NB4 (cell line): ENCODE data around the gene IL5.

ENCODE experiments used
- MYC ChIP-seq: IDR thresholded peaks from 2 replicates; pipeline ENCODE4 v1.6.1; 2011; ENCODE audit warnings: low read depth, low read length
- POLR2A ChIP-seq: IDR thresholded peaks from 2 replicates; pipeline ENCODE4 v1.6.1; 2011; ENCODE audit warnings: mild to moderate bottlenecking; ENCODE audit not compliant: insufficient read length; ENCODE audit errors: extremely low read depth
- TF ChIP-seq, protein P1 (sequence below): IDR thresholded peaks from one replicate; pipeline ENCODE4 v1.5.1; 2012; ENCODE audit warnings: low read depth, low read length

DNA sequence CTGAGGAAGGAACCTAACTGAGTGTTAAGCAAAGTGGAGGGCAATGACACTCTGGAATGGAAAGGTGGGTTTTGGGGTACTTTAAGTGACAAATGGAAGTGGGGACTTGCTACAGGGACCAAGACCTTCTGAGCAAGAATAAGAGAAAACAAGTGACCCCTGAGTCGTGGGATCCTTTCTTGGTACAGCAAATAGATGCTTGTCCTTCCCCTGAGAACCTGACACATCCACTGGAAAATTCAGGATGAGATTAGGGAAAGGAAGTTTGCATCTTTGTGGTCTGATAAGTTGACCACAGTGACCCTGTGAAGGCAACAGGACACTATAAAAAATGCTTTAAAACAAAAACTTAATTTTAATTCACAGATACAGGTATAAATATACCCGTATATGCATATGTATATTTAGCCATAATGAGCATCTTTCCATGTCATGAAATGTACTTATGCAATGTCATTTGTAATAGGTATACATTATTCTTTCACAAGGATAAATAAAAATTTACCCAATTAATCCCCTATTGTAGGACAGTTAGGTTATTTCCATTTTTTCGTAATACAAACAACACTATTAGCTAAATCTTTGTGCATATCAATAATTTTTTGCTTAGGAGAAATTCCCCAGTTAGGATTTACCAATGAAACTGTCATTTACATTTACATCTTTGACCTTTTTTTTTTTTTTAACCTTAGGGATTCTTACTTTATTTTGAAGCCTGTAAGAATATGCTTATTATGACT, 50.8 kb downstream of the IL5 start:
- TF ChIP-seq, protein P1, sequence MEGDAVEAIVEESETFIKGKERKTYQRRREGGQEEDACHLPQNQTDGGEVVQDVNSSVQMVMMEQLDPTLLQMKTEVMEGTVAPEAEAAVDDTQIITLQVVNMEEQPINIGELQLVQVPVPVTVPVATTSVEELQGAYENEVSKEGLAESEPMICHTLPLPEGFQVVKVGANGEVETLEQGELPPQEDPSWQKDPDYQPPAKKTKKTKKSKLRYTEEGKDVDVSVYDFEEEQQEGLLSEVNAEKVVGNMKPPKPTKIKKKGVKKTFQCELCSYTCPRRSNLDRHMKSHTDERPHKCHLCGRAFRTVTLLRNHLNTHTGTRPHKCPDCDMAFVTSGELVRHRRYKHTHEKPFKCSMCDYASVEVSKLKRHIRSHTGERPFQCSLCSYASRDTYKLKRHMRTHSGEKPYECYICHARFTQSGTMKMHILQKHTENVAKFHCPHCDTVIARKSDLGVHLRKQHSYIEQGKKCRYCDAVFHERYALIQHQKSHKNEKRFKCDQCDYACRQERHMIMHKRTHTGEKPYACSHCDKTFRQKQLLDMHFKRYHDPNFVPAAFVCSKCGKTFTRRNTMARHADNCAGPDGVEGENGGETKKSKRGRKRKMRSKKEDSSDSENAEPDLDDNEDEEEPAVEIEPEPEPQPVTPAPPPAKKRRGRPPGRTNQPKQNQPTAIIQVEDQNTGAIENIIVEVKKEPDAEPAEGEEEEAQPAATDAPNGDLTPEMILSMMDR: no peak
- TF ChIP-seq MYC: no peak
- no peak for TF ChIP-seq POLR2A
